OCI-LY3 (cell line): ENCODE measurements around the gene SGPL1.

Experiments used
- EZH2phosphoT487 ChIP-seq: fragments of 200-600 bp; shearing (Covaris generic); IDR thresholded peaks from 2 replicates; pipeline ENCODE4 v1.6.1; 2018; ENCODE audit warnings: antibody characterized with exemption, mixed run types, low read depth
- TF ChIP-seq, protein P1 (sequence below): fragments of 200-600, 300-600 bp; sonication (generic); IDR thresholded peaks from 2 replicates; pipeline ENCODE4 v1.5.1; 2014; ENCODE audit warnings: antibody characterized with exemption, low read length, low read depth

DNA sequence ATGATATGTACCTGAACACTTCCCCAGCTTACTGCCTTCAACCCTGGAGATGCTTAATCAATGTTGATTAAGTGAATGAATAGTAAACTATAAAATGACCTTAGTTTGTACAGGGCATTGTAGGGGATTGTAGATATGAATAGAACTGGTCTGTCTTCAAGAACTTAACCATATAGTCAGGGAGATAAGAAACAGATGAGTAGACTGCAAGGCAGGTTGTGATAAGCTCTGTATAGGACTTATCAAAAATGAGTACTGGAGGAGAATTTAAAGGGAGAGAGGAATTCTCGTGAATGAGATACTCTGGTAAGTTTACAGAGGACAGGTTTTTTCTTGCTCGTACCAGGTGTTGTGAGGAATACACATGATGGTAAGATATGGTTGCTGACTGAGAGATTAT is 27.6 kb downstream of the SGPL1 start:
- TF ChIP-seq, protein P1, sequence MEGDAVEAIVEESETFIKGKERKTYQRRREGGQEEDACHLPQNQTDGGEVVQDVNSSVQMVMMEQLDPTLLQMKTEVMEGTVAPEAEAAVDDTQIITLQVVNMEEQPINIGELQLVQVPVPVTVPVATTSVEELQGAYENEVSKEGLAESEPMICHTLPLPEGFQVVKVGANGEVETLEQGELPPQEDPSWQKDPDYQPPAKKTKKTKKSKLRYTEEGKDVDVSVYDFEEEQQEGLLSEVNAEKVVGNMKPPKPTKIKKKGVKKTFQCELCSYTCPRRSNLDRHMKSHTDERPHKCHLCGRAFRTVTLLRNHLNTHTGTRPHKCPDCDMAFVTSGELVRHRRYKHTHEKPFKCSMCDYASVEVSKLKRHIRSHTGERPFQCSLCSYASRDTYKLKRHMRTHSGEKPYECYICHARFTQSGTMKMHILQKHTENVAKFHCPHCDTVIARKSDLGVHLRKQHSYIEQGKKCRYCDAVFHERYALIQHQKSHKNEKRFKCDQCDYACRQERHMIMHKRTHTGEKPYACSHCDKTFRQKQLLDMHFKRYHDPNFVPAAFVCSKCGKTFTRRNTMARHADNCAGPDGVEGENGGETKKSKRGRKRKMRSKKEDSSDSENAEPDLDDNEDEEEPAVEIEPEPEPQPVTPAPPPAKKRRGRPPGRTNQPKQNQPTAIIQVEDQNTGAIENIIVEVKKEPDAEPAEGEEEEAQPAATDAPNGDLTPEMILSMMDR: no peak
- no peak for TF ChIP-seq EZH2phosphoT487
